ENCODE data around the gene FAM180B.

GRCh38 chr11:47545298-47545697 is 41.2 kb upstream of the FAM180B start:
- TF ChIP-seq ZNF70 (CRISPR knock-in tag; IDR thresholded peaks at IDR 0.05) (no peak), ZNF8 (CRISPR knock-in tag; IDR thresholded peaks at IDR 0.05) (no peak), OSR1 (CRISPR knock-in tag; IDR thresholded peaks at IDR 0.05) (no peak)
- TF ChIP-seq, protein P1, sequence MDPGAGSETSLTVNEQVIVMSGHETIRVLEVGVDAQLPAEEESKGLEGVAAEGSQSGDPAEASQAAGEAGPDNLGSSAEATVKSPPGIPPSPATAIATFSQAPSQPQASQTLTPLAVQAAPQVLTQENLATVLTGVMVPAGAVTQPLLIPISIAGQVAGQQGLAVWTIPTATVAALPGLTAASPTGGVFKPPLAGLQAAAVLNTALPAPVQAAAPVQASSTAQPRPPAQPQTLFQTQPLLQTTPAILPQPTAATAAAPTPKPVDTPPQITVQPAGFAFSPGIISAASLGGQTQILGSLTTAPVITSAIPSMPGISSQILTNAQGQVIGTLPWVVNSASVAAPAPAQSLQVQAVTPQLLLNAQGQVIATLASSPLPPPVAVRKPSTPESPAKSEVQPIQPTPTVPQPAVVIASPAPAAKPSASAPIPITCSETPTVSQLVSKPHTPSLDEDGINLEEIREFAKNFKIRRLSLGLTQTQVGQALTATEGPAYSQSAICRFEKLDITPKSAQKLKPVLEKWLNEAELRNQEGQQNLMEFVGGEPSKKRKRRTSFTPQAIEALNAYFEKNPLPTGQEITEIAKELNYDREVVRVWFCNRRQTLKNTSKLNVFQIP (CRISPR knock-in tag; IDR thresholded peaks at IDR 0.05; ENCODE audit: borderline replicate concordance, low read depth): no peak

Data from SK-N-SH treated with all-trans-retinoic acid at 6 μM for 48 hours (cell line).